KOPT-K1 (cell line): ENCODE results near the gene LONP2.
"Not testable (repeated sequence)": the region's sequence is repeated elsewhere in the genome, so short reads cannot be mapped to it uniquely, and the experiment has no call there.

Experiments used
- H3K27ac ChIP-seq: fragments of 200-600 bp; sonication (generic); 2 replicates; pipeline ENCODE4 v1.5.1; 2016; ENCODE audit warnings: antibody characterized with exemption, mild to moderate bottlenecking, low read depth, low read length; ENCODE audit not compliant: poor library complexity, severe bottlenecking
- H3K36me3 ChIP-seq: fragments of 200-600 bp; sonication (generic); 2 replicates; pipeline ENCODE4 v1.5.1; 2017; ENCODE audit warnings: antibody characterized with exemption, mild to moderate bottlenecking, low read length, moderate library complexity; ENCODE audit not compliant: insufficient read depth
- H3K9me3 ChIP-seq: fragments of 200-600 bp; sonication (generic); 2 replicates; pipeline ENCODE4 v1.5.1; 2017; ENCODE audit warnings: antibody characterized with exemption, low read length, mild to moderate bottlenecking; ENCODE audit not compliant: insufficient read depth, poor library complexity, severe bottlenecking

Gene LONP2

DNA sequence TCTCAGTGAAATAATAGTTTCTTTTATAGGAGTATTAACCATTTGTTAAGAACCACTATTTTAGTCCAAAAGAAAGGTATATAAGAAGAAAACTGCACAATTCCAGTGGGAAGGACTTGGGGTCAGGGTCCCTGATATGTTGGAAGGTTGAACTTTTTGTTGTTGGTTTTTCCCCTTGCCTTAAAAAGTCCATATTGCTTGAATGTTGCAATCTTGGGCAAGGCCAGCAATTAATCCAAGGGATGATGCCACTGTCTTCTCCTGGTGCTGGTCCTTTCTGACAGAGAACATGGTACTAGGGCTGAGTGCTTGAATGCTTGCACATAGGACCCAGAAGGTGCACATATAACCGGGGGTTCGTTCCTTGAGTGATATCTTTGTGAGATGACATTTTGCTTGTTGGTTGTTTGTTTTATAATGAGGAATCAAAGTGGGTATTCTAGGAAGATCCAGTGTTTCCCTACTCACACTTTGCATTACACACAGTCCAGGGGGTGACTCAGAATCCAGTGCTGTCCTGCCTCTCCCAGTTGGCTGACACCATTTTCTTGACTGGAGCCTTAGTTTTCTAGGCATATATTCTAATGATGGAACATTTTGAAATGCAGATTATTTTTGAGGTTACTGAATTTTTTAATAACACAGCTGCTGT, 86.2 kb downstream of the LONP2 start:
- Histone ChIP-seq H3K9me3 (no peaks in the 10 kb centered on the region), H3K27ac (no peak overlapping the region), H3K36me3 (peaks cover 28% of the 10 kb centered on the region)

DNA sequence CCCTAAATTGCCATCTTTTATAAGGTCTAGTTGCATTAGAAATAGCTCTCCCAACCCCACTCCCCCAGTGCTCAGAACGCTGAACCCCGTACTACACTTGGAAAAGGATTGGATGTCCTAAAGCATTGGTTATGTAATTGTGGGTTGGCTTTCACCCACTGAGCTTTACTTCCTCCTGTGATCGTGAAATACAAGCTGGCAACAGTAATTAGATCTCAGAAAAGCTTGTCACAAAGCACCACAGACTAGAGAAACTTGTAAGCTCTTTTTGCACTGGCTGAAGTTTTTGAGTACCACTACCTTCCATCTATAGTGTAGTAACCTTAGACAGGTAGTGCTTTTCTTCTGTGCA, 86.7 kb downstream of the LONP2 start:
- peaks cover 32% of the 10 kb centered on the region for H3K36me3 ChIP-seq
- H3K9me3 ChIP-seq, result no peaks in the 10 kb centered on the region

DNA sequence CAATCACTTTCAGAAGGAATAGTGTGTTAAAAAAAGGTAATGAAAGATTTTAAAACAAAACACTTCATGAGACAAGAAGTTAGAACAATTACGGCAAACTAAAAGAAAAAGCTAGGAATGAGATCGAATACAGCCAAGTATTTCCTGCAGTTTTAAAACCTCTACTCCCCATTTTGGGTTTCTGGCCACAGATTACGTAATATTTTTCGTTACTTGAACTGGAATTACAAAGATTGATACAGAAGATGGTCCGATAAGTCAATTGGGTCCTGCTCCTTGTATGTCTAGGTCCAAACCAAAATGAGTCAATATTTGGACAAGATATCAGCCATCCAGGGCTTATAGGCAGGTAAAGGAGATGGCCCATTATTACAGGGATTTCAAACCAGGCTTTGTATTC, 88.9 kb downstream of the LONP2 start:
- H3K9me3 ChIP-seq, result no peaks in the 10 kb centered on the region
- no peak overlapping the region for H3K27ac ChIP-seq
- H3K36me3 ChIP-seq, result peaks cover 53% of the 10 kb centered on the region

More for the DNA sequence above, 86.7 kb downstream of the LONP2 start:
- no peak overlapping the region for H3K27ac ChIP-seq

DNA sequence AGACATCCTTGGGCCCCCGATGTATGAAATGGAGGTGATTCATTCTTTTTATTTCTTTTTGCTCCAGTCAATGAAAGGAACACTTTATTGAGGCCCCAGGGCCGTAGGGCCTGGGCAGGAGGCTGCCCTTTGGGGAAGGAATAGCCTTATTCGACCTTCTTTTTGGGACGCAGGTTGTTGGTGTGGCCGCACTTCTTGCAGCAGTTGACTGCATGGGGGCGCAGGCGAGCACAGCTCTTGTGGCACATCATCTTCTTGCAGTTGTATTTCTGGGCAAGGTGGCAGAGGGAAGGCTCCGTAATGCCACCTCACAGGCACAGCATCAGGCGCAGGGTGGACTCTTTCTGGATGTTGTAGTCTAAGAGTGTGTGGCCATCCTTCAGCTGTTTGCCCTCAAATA, 90.2 kb downstream of the LONP2 start:
- no peak overlapping the region for H3K27ac ChIP-seq
- H3K9me3 ChIP-seq, result no peaks in the 10 kb centered on the region
- H3K36me3 ChIP-seq, result peaks cover 60% of the 10 kb centered on the region

DNA sequence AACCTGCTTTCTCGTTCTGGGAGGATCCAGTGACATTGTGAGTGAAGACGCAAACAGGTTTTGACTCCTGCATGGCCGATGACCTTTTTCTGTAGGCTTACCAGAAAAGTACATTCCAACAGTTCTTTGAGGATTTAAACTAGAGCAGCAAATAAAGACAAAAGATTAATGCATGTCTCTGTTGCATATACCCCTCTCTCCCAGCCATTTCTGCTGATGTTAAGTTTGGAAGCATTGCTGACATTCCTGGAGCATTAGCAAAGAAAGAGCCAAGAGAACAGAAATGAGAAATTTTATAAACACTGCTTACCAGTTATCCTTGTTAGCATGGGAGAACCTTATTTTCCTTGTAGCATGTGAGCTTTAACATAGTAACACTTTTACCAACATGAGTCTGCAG, 91.9 kb downstream of the LONP2 start:
- Histone ChIP-seq H3K9me3 (no peaks in the 10 kb centered on the region), H3K27ac (no peak overlapping the region), H3K36me3 (peaks cover 65% of the 10 kb centered on the region)

DNA sequence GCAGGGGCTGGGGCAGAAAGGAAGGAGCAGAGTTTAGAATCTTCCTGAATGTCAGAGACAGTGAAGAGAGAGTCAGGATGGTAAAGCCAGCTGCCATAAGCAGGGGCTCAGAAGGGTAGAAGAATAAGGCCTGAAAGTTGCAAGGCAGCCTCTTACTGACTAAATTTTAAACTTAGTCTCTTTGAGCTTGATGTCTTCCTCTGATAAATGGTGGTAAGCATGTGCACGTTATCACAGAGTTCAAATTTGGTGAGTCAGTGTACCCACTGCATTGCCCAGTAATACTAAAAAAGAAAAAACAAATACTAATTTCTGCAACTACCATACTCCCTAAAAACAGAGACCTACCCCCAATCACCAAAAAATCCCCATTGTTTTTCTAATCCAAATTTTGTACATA, 96.0 kb downstream of the LONP2 start:
- peaks cover 84% of the 10 kb centered on the region for H3K36me3 ChIP-seq

DNA sequence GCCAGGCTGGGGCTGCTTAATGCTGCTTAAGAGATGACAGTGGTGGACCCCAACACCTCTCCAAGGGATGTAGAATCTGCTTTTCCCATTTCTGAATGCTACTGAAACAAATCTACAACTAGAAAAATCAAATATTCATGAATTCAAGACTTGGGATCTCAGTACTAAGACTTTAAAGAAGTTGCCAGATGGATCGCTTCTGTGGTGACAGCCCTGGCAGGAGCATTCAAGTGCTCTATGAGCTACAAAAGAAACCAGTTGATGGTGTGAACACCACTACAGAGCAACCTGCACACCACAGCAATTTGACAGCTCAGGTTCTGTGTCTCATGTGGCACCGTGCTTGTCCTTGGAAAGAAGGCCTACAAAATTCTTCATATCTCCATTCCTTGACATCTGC, 98.5 kb downstream of the LONP2 start:
- Histone ChIP-seq H3K27ac (no peak overlapping the region), H3K36me3 (peaks cover 75% of the 10 kb centered on the region), H3K9me3 (no peaks in the 10 kb centered on the region)

More for the DNA sequence above, 96.0 kb downstream of the LONP2 start:
- no peak overlapping the region for H3K27ac ChIP-seq
- no peaks in the 10 kb centered on the region for H3K9me3 ChIP-seq

DNA sequence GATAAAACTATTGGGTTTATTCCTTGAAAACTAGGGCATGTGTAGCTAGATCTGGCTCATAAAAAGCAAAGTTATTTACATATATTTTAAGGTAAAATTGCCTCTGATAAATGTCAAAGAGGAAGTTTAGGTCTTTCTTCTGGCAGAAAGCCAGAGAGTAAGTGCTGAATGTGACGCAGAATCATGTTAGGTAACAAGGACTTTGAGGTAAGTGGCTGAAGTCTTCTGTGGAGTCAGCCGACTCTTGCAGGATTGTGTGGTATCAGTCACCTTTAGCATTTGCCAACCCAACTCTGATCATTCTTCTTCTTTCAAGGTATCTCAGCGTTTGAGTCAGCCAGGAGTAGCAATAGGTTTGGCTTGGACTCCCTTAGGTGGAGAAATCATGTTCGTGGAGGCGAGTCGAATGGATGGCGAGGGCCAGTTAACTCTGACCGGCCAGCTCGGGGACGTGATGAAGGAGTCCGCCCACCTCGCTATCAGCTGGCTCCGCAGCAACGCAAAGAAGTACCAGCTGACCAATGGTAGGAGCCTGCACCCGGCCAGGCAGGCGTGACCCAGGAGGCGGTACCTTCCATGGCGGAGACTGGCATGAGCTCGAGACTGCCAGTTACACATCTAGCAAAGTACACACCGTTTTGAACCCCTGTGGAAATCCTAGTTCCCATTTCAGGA, 103.2 kb downstream of the LONP2 start:
- peaks cover 87% of the 10 kb centered on the region for H3K36me3 ChIP-seq
- H3K9me3 ChIP-seq, result no peaks in the 10 kb centered on the region
- H3K27ac ChIP-seq, result no peak overlapping the region

DNA sequence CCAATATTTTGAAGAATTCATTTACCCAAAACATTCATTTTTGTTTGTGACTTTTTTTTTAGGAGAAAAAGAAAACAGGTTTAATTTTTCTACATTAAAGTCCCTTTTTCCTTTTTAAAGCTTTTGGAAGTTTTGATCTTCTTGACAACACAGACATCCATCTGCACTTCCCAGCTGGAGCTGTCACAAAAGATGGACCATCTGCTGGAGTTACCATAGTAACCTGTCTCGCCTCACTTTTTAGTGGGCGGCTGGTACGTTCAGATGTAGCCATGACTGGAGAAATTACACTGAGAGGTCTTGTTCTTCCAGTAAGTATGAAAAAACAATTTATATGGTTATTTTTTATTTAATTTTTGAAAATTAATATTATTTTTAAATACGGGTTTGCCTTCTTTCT, 103.9 kb downstream of the LONP2 start:
- H3K27ac ChIP-seq, result no peak overlapping the region
- no peaks in the 10 kb centered on the region for H3K9me3 ChIP-seq
- H3K36me3 ChIP-seq, result peaks cover 87% of the 10 kb centered on the region

DNA sequence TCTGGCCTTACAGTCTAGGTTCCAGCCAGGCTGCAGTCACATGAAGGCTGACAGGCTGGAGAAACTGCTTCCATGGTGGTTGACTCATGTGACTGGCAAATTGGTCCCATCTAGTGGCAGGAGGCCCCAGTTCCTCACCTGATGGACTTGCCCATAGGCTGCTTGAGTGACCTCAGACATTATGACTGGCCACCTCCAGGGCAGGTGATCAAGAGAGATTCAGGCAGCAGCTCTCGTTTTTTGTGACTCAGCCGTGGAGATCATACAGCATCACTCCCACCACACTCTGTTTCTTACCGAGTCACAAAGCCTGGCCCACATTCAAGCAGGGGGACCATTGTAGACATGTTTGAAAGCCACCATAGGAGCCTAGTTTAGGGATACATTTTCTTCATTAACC, 106.6 kb downstream of the LONP2 start:
- H3K36me3 ChIP-seq, result peaks cover 88% of the 10 kb centered on the region
- no peaks in the 10 kb centered on the region for H3K9me3 ChIP-seq
- H3K27ac ChIP-seq, result no peak overlapping the region

DNA sequence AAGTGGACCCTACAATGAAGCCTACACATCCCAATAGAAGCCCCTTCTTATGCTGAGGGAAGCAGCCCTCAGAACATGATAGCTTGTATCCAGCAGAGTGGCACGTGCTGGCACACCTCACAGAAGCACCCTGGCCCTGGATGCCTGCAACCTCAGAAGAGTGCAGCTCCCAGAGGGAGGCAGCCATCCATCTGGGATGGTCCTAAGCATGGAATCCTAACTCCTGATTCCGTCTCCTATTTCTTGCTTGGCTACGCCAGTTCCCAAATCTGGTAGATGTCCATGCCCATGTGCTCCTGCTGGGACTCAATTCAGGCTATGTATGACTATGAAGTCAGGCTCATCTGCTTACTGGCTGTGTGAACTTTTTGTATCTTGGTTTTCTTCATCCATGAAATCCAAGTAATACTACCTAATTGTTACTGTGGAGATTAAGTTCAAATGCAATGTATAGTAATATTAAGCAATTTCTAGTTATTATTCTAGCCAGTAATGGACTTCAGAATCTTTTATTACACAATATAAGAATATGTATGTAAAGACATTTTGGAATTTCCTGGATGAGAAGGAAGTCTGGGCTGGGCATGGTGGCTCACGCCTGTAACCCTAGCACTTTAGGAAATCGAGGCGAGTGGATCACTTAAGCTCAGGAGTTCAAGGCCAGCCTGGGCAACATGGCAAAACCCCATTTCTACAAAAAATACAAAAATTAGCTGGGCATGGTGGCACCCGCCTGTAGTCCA, 108.7 kb downstream of the LONP2 start:
- Histone ChIP-seq H3K27ac (no peak overlapping the region), H3K36me3 (peaks cover 88% of the 10 kb centered on the region), H3K9me3 (no peaks in the 10 kb centered on the region)

DNA sequence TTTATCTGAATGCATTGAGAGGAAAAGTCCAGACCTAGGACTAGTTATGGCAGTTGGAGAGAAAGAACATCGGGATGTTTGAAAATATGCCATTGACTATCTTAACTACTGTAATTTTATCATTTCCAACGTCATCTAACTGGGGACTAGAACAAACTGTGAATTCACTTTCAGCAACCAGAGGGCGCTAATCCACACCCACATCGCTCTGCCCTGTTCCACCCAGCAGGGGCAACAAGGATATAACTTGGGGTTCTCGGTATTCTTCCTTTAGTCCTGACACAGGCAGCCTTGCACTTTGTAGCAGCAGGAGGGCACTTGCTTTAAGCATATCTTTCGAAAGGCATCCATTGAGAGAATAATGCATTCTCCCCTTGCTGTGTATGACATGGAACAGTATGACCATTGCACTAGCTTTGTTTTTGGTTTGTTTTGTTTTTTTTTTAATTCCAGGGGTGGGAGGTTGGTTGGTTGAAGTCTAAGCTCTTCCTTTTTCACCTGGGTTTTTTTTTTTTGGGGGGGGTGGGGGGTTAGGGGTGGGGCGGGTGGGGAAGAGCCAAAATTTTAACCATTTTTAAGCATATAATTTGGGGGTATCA, 109.6 kb downstream of the LONP2 start:
- Histone ChIP-seq H3K36me3 (peaks cover 86% of the 10 kb centered on the region), H3K27ac (no peak overlapping the region)

DNA sequence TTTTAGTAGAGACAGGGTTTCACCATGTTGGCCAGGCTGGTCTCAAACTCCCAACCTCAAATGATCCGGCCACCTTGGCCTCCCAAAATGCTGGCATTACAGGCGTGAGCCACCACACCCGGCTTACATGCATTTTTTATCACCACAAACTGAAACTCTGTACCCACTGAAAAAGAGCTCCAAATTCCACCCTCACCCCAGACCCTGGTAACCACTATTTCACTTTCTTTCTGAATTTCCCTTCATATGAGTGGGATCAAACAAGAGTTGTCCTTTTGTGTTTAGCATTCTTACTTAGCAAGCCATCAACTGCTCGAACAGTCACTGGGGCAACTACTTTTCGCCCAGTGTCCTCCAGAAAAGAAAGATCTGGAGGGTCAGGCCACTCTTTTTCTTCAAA, 110.3 kb downstream of the LONP2 start:
- H3K27ac ChIP-seq, H3K9me3 ChIP-seq: not testable (repeated sequence)
- peaks cover 83% of the 10 kb centered on the region for H3K36me3 ChIP-seq

More for the DNA sequence above, 109.6 kb downstream of the LONP2 start:
- no peaks in the 10 kb centered on the region for H3K9me3 ChIP-seq

DNA sequence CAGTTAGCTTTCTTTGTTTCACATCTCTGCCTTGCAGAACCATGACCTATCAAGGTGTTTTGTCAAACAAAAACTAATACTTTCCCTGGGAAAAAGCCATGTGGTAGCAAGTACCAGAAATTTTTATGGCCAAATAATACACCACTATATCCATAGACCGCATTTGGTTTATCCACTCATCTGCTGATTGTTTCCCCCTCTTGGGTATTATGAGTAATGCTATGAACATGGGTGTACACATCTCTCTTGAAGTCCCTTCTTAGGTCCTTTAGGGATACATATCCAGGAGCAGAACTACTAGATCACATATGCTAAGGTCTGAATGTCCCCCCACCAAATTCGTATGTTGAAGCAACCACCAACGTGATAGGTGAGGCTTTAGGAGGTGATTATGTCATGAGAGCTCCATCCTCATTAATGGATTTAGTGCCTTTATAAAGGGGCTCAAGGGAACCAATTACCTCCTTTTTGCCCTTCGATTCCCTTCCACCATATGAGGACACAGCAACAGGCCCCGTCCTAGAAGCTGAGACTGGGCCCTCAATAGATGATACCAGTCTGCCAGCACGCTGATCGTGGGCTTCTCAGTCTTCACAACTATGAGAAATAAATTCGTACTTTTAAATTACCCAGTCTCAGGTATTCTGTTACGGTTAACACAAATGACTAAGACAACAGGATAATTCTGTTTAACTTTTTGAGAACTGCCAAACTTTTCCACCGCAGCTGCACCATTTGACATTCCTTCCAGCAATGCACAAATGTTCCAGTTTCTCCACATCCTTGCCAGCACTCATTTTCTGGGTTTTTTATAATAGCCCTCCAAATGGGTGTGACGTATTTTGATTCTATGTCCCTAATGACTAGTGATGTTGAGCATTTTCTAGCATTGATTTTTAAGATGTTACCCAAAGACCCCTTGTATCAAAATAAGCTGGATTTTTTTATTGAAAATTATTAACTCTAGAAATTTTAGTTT, 111.1 kb downstream of the LONP2 start:
- Histone ChIP-seq H3K9me3 (no peaks in the 10 kb centered on the region), H3K27ac (no peak overlapping the region), H3K36me3 (peaks cover 75% of the 10 kb centered on the region)
